CD4-positive, alpha-beta T cell (primary cell): ENCODE data around the gene YY1AP1. TPM values are rescaled to one million over a fixed set of nuclear protein-coding genes. Genes with fewer than 3 reads are reported as not detected.
"Not testable (repeated sequence)": the region's sequence is repeated elsewhere in the genome, so short reads cannot be mapped to it uniquely, and the experiment has no call there.

Source experiments
- ATAC-seq: fragments of 200-7000 bp; cut with Tn5 transposase; one replicate; pipeline ENCODE4 v1.10.0; 2022; ENCODE audit warnings: mild to moderate bottlenecking; ENCODE audit not compliant: poor library complexity
- CTCF ChIA-PET: fragments of 350-600 bp; sonication (Branson Sonifier 250); formaldehyde crosslinking; loops from one replicate; lab custom pipeline; 2021; ENCODE audit warnings: antibody characterized with exemption, inconsistent platforms; lab: Charles Lee
- POLR2A ChIA-PET: fragments of 350-600 bp; sonication (Branson Sonifier 250); formaldehyde crosslinking; loops from one replicate; lab custom pipeline; 2021; ENCODE audit warnings: antibody characterized with exemption, inconsistent platforms; lab: Charles Lee
- DNase-seq, 14 experiments: peaks; one replicate each; pipeline ENCODE4 v3.0.0-alpha.2; 2013 to 2020; ENCODE audit warnings: mixed read lengths in 2 of 14
- H3K27ac ChIP-seq, 2 donors: one replicate each; pipeline versions ENCODE4 v1.5.1 to v1.7.0; 2013; ENCODE audit warnings: low read length in 2 of 2, low read depth in 1 of 2, mild to moderate bottlenecking in 1 of 2
- H3K27me3 ChIP-seq, 2 experiments: 1 replicate in 1 of 2; 2 replicates in 1 of 2; pipeline versions ENCODE4 v1.6.1 to v1.7.0; 2013; ENCODE audit warnings: low read length in 2 of 2, control low read depth in 1 of 2, mild to moderate bottlenecking in 1 of 2, moderate library complexity in 1 of 2; ENCODE audit not compliant: insufficient read depth in 2 of 2, control insufficient read depth in 1 of 2
- H3K36me3 ChIP-seq: one replicate; pipeline ENCODE4 v1.6.1; 2013; ENCODE audit warnings: low read length, control low read depth; ENCODE audit not compliant: insufficient read depth
- H3K4me1 ChIP-seq: one replicate; pipeline ENCODE4 v1.6.1; 2013; ENCODE audit warnings: low read length, control low read depth; ENCODE audit not compliant: insufficient read depth
- H3K4me3 ChIP-seq: one replicate; pipeline ENCODE4 v1.5.1; 2013; ENCODE audit warnings: mild to moderate bottlenecking, low read length, moderate library complexity
- H3K9me3 ChIP-seq, 2 experiments: 1 replicate in 1 of 2; 2 replicates in 1 of 2; pipeline versions ENCODE4 v1.6.1 to v1.7.0; 2013; ENCODE audit warnings: low read length in 2 of 2, mild to moderate bottlenecking in 2 of 2, control low read depth in 1 of 2, moderate library complexity in 1 of 2; ENCODE audit not compliant: control insufficient read depth in 1 of 2, insufficient read depth in 1 of 2
- H3K27ac Mint-ChIP-seq: one replicate; pipeline ENCODE4 v1.8.0; 2020; ENCODE audit warnings: mixed read lengths
- H3K27me3 Mint-ChIP-seq: one replicate; pipeline ENCODE4 v1.8.0; 2021; ENCODE audit warnings: mixed read lengths
- H3K36me3 Mint-ChIP-seq: one replicate; pipeline ENCODE4 v1.8.0; 2021; ENCODE audit warnings: low read depth, mixed read lengths
- H3K4me1 Mint-ChIP-seq: one replicate; pipeline ENCODE4 v1.8.0; 2021; ENCODE audit warnings: low read depth, mixed read lengths
- H3K4me3 Mint-ChIP-seq: one replicate; pipeline ENCODE4 v1.8.0; 2020; ENCODE audit warnings: mild to moderate bottlenecking, mixed read lengths
- H3K9me3 Mint-ChIP-seq: one replicate; pipeline ENCODE4 v1.8.0; 2020; ENCODE audit warnings: mixed read lengths
- intact Hi-C, 2 experiments: fragments of 100-400 bp; cut with DNase I in 1 of 2; cut with micrococcal nuclease in 1 of 2; formaldehyde crosslinking; loops; one replicate each; pipeline versions ENCODE4 v1.15.1 to v1.9.0; 2023 to 2025; cut with DNase I, micrococcal nuclease
- total RNA-seq, 174 experiments: library from RNA in 2 of 174; stranded (reverse) in 2 of 174; gene quantifications; one replicate each; pipeline ENCODE4 v1.2.3 and lab custom pipeline; 2021 to 2026
- TF ChIP-seq, protein P1 (sequence below): fragments of 200-600 bp; IDR thresholded peaks from one replicate; pipeline ENCODE4 v1.8.0; 2022; ENCODE audit warnings: antibody characterized with exemption, mild to moderate bottlenecking

YY1AP1 gene
- total RNA-seq, 2 experiments from 2014 or later, result 71.1 to 81.2 TPM

GRCh38 chr1:155709391-155709790 lies 20.8 kb upstream of the YY1AP1 start:
- no peak overlapping the region for H3K27ac ChIP-seq
- Mint-ChIP-seq H3K4me3 (no peak overlapping the region), H3K9me3 (no peaks in the 10 kb centered on the region), H3K27ac (no peak overlapping the region), H3K4me1 (peaks cover 20% of the 10 kb centered on the region), H3K27me3 (no peaks in the 10 kb centered on the region), H3K36me3 (peaks cover 51% of the 10 kb centered on the region)
- H3K36me3 ChIP-seq, result peaks cover 21% of the 10 kb centered on the region
- H3K4me3 ChIP-seq, result no peak overlapping the region
- ChIA-PET CTCF (no interaction called here), POLR2A (no interaction called here)
- H3K4me1 ChIP-seq, result peaks cover 6% of the 10 kb centered on the region
- DNase-seq, result no peak
- intact Hi-C loops, result no loop called here
- no peak for ATAC-seq
- H3K27me3 ChIP-seq, result no peaks in the 10 kb centered on the region
- H3K9me3 ChIP-seq, result no peaks in the 10 kb centered on the region
- TF ChIP-seq, protein P1, sequence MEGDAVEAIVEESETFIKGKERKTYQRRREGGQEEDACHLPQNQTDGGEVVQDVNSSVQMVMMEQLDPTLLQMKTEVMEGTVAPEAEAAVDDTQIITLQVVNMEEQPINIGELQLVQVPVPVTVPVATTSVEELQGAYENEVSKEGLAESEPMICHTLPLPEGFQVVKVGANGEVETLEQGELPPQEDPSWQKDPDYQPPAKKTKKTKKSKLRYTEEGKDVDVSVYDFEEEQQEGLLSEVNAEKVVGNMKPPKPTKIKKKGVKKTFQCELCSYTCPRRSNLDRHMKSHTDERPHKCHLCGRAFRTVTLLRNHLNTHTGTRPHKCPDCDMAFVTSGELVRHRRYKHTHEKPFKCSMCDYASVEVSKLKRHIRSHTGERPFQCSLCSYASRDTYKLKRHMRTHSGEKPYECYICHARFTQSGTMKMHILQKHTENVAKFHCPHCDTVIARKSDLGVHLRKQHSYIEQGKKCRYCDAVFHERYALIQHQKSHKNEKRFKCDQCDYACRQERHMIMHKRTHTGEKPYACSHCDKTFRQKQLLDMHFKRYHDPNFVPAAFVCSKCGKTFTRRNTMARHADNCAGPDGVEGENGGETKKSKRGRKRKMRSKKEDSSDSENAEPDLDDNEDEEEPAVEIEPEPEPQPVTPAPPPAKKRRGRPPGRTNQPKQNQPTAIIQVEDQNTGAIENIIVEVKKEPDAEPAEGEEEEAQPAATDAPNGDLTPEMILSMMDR, result no peak

DNA sequence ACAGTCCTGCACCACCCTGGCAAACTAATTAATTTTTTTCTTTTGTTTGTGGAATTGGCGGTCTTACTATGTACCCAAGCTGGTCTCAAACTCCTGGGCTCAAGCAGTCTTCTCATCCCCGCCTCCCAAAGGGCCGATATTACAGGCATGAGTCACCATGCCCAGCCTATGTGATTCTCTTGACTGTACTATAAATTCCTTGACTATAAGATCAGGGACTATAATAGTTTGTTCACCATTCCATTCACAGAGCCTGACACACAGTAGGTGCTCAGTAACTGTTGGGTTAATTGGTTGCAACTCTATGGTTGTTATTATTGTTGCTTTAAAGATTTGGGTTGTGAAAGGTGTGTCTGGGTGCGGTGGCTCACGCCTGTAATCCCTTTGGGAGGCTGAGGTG lies 17.6 kb upstream of the YY1AP1 start:
- ATAC-seq, result no peak
- Histone ChIP-seq H3K27me3 (no peaks in the 10 kb centered on the region), H3K4me3 (no peak overlapping the region), H3K36me3 (peaks cover 10% of the 10 kb centered on the region), H3K27ac (no peak overlapping the region), H3K9me3 (no peaks in the 10 kb centered on the region), H3K4me1 (peaks cover 6% of the 10 kb centered on the region)
- Mint-ChIP-seq H3K27me3 (no peaks in the 10 kb centered on the region), H3K27ac (no peak overlapping the region), H3K9me3 (no peaks in the 10 kb centered on the region), H3K4me3 (no peak overlapping the region), H3K36me3 (peaks cover 29% of the 10 kb centered on the region), H3K4me1 (peaks cover 24% of the 10 kb centered on the region)
- CTCF ChIA-PET, result interaction anchor here (0.6 kb wide), 1 partner anchor 20 kb away, joined by 4 read pairs; no protein-coding TSS in a partner anchor
- intact Hi-C loops, result no loop called here
- TF ChIP-seq, protein P1, result no peak
- POLR2A ChIA-PET, result interaction anchor here (0.6 kb wide), 1 partner anchor 83 kb away, joined by 3 read pairs; no protein-coding TSS in a partner anchor
- DNase-seq, result no peak

DNA sequence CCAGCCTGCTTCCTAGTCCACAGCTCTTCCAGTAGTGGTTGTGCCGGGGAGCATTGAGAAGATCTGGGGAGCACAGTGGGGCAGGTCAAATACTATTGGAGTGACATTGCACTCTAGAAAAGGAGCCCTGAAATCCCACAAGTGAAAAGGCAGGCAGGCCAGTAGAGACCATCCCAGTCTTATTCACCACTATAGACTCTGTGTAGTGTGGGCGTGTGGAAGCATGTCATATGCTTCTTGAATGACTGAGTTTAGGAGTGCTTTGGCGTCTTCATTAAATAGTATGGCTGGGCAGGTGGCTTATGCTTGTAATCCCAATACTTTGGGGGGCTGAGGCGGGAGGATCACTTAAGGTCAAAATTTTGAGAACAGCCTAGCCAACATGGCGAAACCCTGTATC lies 15.8 kb upstream of the YY1AP1 start:
- H3K27ac ChIP-seq, CTCF ChIA-PET: not testable (repeated sequence)

GRCh38 chr1:155703216-155703615 lies 14.6 kb upstream of the YY1AP1 start:
- TF ChIP-seq, protein P1, result no peak
- Mint-ChIP-seq H3K36me3 (peaks cover 15% of the 10 kb centered on the region), H3K4me3 (no peak overlapping the region), H3K27me3 (no peaks in the 10 kb centered on the region), H3K9me3 (no peaks in the 10 kb centered on the region), H3K27ac (peak overlapping the region; percentile 2), H3K4me1 (peaks cover 38% of the 10 kb centered on the region)
- H3K9me3 ChIP-seq, result no peaks in the 10 kb centered on the region
- intact Hi-C loops, result no loop called here
- H3K4me3 ChIP-seq, result no peak overlapping the region
- CTCF ChIA-PET, result no interaction called here
- H3K27me3 ChIP-seq, result no peaks in the 10 kb centered on the region
- ATAC-seq, result no peak
- H3K27ac ChIP-seq, result no peak overlapping the region
- peaks cover 10% of the 10 kb centered on the region for H3K4me1 ChIP-seq
- POLR2A ChIA-PET, result no interaction called here
- H3K36me3 ChIP-seq, result no peaks in the 10 kb centered on the region
- no peak for DNase-seq

More for the DNA sequence above, 15.8 kb upstream of the YY1AP1 start:
- ATAC-seq, H3K9me3 ChIP-seq, H3K4me3 Mint-ChIP-seq, H3K27ac Mint-ChIP-seq, H3K9me3 Mint-ChIP-seq, POLR2A ChIA-PET, H3K27me3 Mint-ChIP-seq, H3K4me1 ChIP-seq, H3K36me3 ChIP-seq, DNase-seq, intact Hi-C loops, H3K27me3 ChIP-seq, H3K4me3 ChIP-seq: not testable (repeated sequence)
- H3K36me3 Mint-ChIP-seq, result peaks cover 20% of the 10 kb centered on the region
- peaks cover 29% of the 10 kb centered on the region for H3K4me1 Mint-ChIP-seq

- peaks cover 17% of the 10 kb centered on the region for H3K4me1 ChIP-seq
- intact Hi-C loops, H3K27me3 ChIP-seq, POLR2A ChIA-PET, H3K36me3 ChIP-seq, ATAC-seq, H3K27me3 Mint-ChIP-seq, H3K36me3 Mint-ChIP-seq, H3K4me3 Mint-ChIP-seq, CTCF ChIA-PET, H3K9me3 ChIP-seq, H3K27ac ChIP-seq, DNase-seq, H3K9me3 Mint-ChIP-seq, H3K27ac Mint-ChIP-seq, H3K4me3 ChIP-seq: not testable (repeated sequence)
- peaks cover 39% of the 10 kb centered on the region for H3K4me1 Mint-ChIP-seq
Measured at GRCh38 chr1:155701675-155702074, 13.1 kb upstream of the YY1AP1 start.
